IMR-90 (cell line): ENCODE results near the gene BGN. TPM values are rescaled to one million over a fixed set of nuclear protein-coding genes. Genes with fewer than 3 reads are reported as not detected.

Experiments
- ATAC-seq: fragments of 200-7000 bp; cut with Tn5 transposase; 2 replicates; pipeline ENCODE4 v1.9.1; 2020; ENCODE audit warnings: low read depth, mild to moderate bottlenecking, moderate library complexity
- BruUV-seq: library from RNA; stranded (reverse); fragments of 400-500 nt; replicated peaks from 2 replicates; lab custom pipeline; 2021; lab: Mats Ljungman, UMichigan
- CTCF ChIA-PET: fragments of 300-600 bp; formaldehyde crosslinking; extraction: SDS; loops from one replicate; lab custom pipeline; 2021; ENCODE audit warnings: antibody characterized with exemption; lab: Yijun Ruan, JAX
- POLR2A ChIA-PET: fragments of 300-600 bp; sonication (Branson Sonifier 250); formaldehyde crosslinking; loops from one replicate; lab custom pipeline; 2022; ENCODE audit warnings: antibody characterized with exemption; ENCODE audit not compliant: unreplicated experiment; lab: Charles Lee
- DNase-seq: peaks from one replicate; pipeline ENCODE4 v3.0.0; 2013
- H2AFZ ChIP-seq: replicated peaks from 2 replicates; pipeline ENCODE3; 2013; ENCODE audit warnings: low read length, mild to moderate bottlenecking; ENCODE audit not compliant: poor library complexity
- H2AK5ac ChIP-seq: 2 replicates; pipeline ENCODE4 v1.6.1; 2013; ENCODE audit warnings: low read depth, low read length, inconsistent platforms
- H2AK9ac ChIP-seq: replicated peaks from 2 replicates; pipeline ENCODE3; 2013; ENCODE audit warnings: mild to moderate bottlenecking, low read depth, low read length, moderate library complexity; ENCODE audit not compliant: poor library complexity
- H2BK120ac ChIP-seq: 2 replicates; pipeline ENCODE4 v1.6.1; 2013; ENCODE audit warnings: low read depth, low read length, inconsistent platforms
- H2BK15ac ChIP-seq: 3 replicates; pipeline ENCODE4 v1.6.1; 2013; ENCODE audit warnings: low read depth, low read length, inconsistent platforms
- H2BK20ac ChIP-seq: 2 replicates; pipeline ENCODE4 v1.6.1; 2013; ENCODE audit warnings: low read depth, mild to moderate bottlenecking, inconsistent platforms, low read length, moderate library complexity
- H2BK5ac ChIP-seq: 2 replicates; pipeline ENCODE4 v1.6.1; 2013; ENCODE audit warnings: mild to moderate bottlenecking, low read depth, low read length, inconsistent platforms; ENCODE audit not compliant: poor library complexity, severe bottlenecking
- H3K14ac ChIP-seq: replicated peaks from 2 replicates; pipeline ENCODE4 v1.6.1; 2013; ENCODE audit warnings: low read depth, low read length, inconsistent platforms
- H3K18ac ChIP-seq: 2 replicates; pipeline ENCODE4 v1.6.1; 2013; ENCODE audit warnings: low read depth, low read length, control low read depth
- H3K23ac ChIP-seq: 2 replicates; pipeline ENCODE4 v1.6.1; 2013; ENCODE audit warnings: low read depth, low read length, inconsistent platforms
- H3K27ac ChIP-seq: 2 replicates; pipeline ENCODE4 v1.5.1; 2013; ENCODE audit warnings: mild to moderate bottlenecking, control low read depth, low read length; ENCODE audit not compliant: insufficient read depth
- H3K27me3 ChIP-seq: 2 replicates; pipeline ENCODE4 v1.6.1; 2013; ENCODE audit warnings: low read length; ENCODE audit not compliant: control insufficient read depth, insufficient read depth
- H3K36me3 ChIP-seq: 2 replicates; pipeline ENCODE4 v1.6.1; 2013; ENCODE audit warnings: low read length, mixed read lengths; ENCODE audit not compliant: control insufficient read depth, insufficient read depth
- H3K4ac ChIP-seq: 2 replicates; pipeline ENCODE4 v1.6.1; 2013; ENCODE audit warnings: low read depth, low read length, inconsistent platforms
- H3K4me1 ChIP-seq: 2 replicates; pipeline ENCODE4 v1.6.1; 2013; ENCODE audit warnings: low read length, mixed read lengths; ENCODE audit not compliant: control insufficient read depth, insufficient read depth
- H3K4me2 ChIP-seq: 2 replicates; pipeline ENCODE4 v1.6.1; 2013; ENCODE audit warnings: low read depth, mild to moderate bottlenecking, control low read depth, low read length, moderate library complexity
- H3K4me3 ChIP-seq: 2 replicates; pipeline ENCODE4 v1.5.1; 2013; ENCODE audit warnings: low read depth, mild to moderate bottlenecking, control low read depth, low read length, moderate library complexity; ENCODE audit not compliant: insufficient read depth
- H3K56ac ChIP-seq: 2 replicates; pipeline ENCODE4 v1.6.1; 2013; ENCODE audit warnings: low read length, inconsistent platforms; ENCODE audit not compliant: insufficient read depth; ENCODE audit errors: extremely low read depth
- H3K79me1 ChIP-seq, 2 experiments: 2 replicates each; pipeline ENCODE4 v1.6.1; 2013; ENCODE audit warnings: low read length in 2 of 2, inconsistent platforms in 1 of 2, low read depth in 1 of 2
- H3K9ac ChIP-seq: 2 replicates; pipeline ENCODE4 v1.6.1; 2013; ENCODE audit warnings: low read depth, low read length, control low read depth
- H3K9me1 ChIP-seq: 2 replicates; pipeline ENCODE4 v1.6.1; 2013; ENCODE audit warnings: low read length, inconsistent platforms; ENCODE audit not compliant: insufficient read depth
- H3K9me3 ChIP-seq: 2 replicates; pipeline ENCODE4 v1.6.1; 2013; ENCODE audit warnings: low read length; ENCODE audit not compliant: control insufficient read depth, insufficient read depth
- H4K20me1 ChIP-seq: 2 replicates; pipeline ENCODE4 v1.6.1; 2013; ENCODE audit warnings: low read length, inconsistent platforms; ENCODE audit not compliant: insufficient read depth
- H4K5ac ChIP-seq: 2 replicates; pipeline ENCODE4 v1.6.1; 2013; ENCODE audit warnings: mild to moderate bottlenecking, low read depth, low read length, control low read depth
- H4K8ac ChIP-seq, 2 experiments: 2 replicates each; pipeline ENCODE4 v1.6.1; 2013; ENCODE audit warnings: low read depth in 2 of 2, low read length in 2 of 2, control low read depth in 1 of 2, inconsistent platforms in 1 of 2
- H4K91ac ChIP-seq: 2 replicates; pipeline ENCODE4 v1.6.1; 2013; ENCODE audit warnings: low read depth, low read length, inconsistent platforms; ENCODE audit not compliant: insufficient read depth
- BHLHE40 ChIP-seq: fragments of 150-350 bp; IDR thresholded peaks from 2 replicates; pipeline ENCODE4 v1.6.1; 2016; ENCODE audit warnings: mild to moderate bottlenecking, low read depth, low read length
- CEBPB ChIP-seq: IDR thresholded peaks from 2 replicates; pipeline ENCODE4 v1.6.1; 2012; ENCODE audit warnings: low read depth, low read length, improper control_type of control experiment
- CHD1 ChIP-seq: IDR thresholded peaks from 2 replicates; pipeline ENCODE4 v1.6.1; 2012; ENCODE audit warnings: low read depth, low read length, improper control_type of control experiment
- FOS ChIP-seq: fragments of 150-350 bp; IDR thresholded peaks from 2 replicates; pipeline ENCODE4 v1.6.1; 2016; ENCODE audit warnings: low read depth, low read length
- MAFK ChIP-seq: IDR thresholded peaks from 2 replicates; pipeline ENCODE4 v1.6.1; 2012; ENCODE audit warnings: low read depth, low read length, improper control_type of control experiment
- MAZ ChIP-seq: IDR thresholded peaks from 2 replicates; pipeline ENCODE4 v1.6.1; 2012; ENCODE audit warnings: low read depth, mild to moderate bottlenecking, low read length, improper control_type of control experiment, moderate library complexity, borderline replicate concordance
- MXI1 ChIP-seq: IDR thresholded peaks from 2 replicates; pipeline ENCODE4 v1.6.1; 2012; ENCODE audit warnings: low read depth, mild to moderate bottlenecking, low read length, moderate library complexity, borderline replicate concordance
- NFE2L2 ChIP-seq: fragments of 150-350 bp; IDR thresholded peaks from 2 replicates; pipeline ENCODE4 v1.6.1; 2016; ENCODE audit warnings: low read depth, mild to moderate bottlenecking, low read length
- POLR2A ChIP-seq: IDR thresholded peaks from 2 replicates; pipeline ENCODE4 v1.6.1; 2012; ENCODE audit warnings: mild to moderate bottlenecking, low read depth, low read length
- RAD21 ChIP-seq: IDR thresholded peaks from 2 replicates; pipeline ENCODE4 v1.6.1; 2012; ENCODE audit warnings: low read length, improper control_type of control experiment
- RCOR1 ChIP-seq: IDR thresholded peaks from 2 replicates; pipeline ENCODE4 v1.6.1; 2012; ENCODE audit warnings: mild to moderate bottlenecking, low read length, improper control_type of control experiment; ENCODE audit not compliant: insufficient replicate concordance
- RFX5 ChIP-seq: IDR thresholded peaks from 2 replicates; pipeline ENCODE4 v1.8.0; 2012; ENCODE audit warnings: low read depth, mild to moderate bottlenecking, low read length, moderate library complexity
- SMC3 ChIP-seq: fragments of 150-350 bp; IDR thresholded peaks from 2 replicates; pipeline ENCODE4 v1.6.1; 2016; ENCODE audit warnings: low read depth, mild to moderate bottlenecking, antibody characterized with exemption, low read length, moderate library complexity
- WGBS, 2 experiments: methylation state at CpG; one replicate each; pipeline versions ENCODE4 v1.1.5 to v1.1.7; 2013; ENCODE audit warnings: missing lambda C conversion rate in 2 of 2; ENCODE audit not compliant: insufficient read length in 1 of 2; ENCODE audit errors: extremely low coverage in 2 of 2; 5-methylcytosine and 5-hydroxymethylcytosine counted together
- dilution Hi-C: fragments of 300-500 bp; cut with HindIII; formaldehyde crosslinking; loops from one replicate; pipeline ENCODE4 v1.14.3; 2018; ENCODE audit warnings: low sequenced_read_pairs; ENCODE audit not compliant: unreplicated experiment
- in situ Hi-C: fragments of 300-500 bp; cut with MboI; formaldehyde crosslinking; loops from 3 replicates; pipeline ENCODE4 v1.14.3; 2019; ENCODE audit warnings: low sequenced_read_pairs, inconsistent platforms, mixed read lengths
- intact Hi-C: fragments of 100-400 bp; cut with micrococcal nuclease; formaldehyde crosslinking; loops from 2 replicates; pipeline ENCODE4 v1.10.0; 2022
- polyA plus RNA-seq, 3 experiments: library from polyadenylated mRNA; depleted of rRNA; stranded (reverse); fragments of >200 nt; gene quantifications; 2 replicates each; pipeline ENCODE4 v1.2.3, GENCODE V29; 2012; ENCODE audit warnings: low replicate concordance in 1 of 3
- total RNA-seq: library from RNA; depleted of rRNA; stranded (reverse); fragments of >200 nt; gene quantifications from 2 replicates; pipeline ENCODE4 v1.2.3, GENCODE V29; 2012
- TF ChIP-seq, protein P1 (sequence below): fragments of 150-350 bp; IDR thresholded peaks from 2 replicates; pipeline ENCODE4 v1.6.1; 2017; ENCODE audit warnings: mild to moderate bottlenecking, antibody characterized with exemption, low read length, low read depth
- TF ChIP-seq, protein P2 (sequence below): fragments of 150-350 bp; IDR thresholded peaks from 2 replicates; pipeline ENCODE4 v1.6.1; 2016; ENCODE audit warnings: low read depth, mild to moderate bottlenecking, low read length, moderate library complexity, borderline replicate concordance
- TF ChIP-seq, protein P3 (sequence below): conservative IDR thresholded peaks from 2 replicates; pipeline ENCODE4 v1.5.1; 2012; ENCODE audit warnings: mild to moderate bottlenecking, low read depth, low read length, improper control_type of control experiment

BGN gene
- total and polyA plus RNA-seq, 2 of the 4 experiments (the other 2 are of a cell fraction): 11.3 to 298 TPM

DNA sequence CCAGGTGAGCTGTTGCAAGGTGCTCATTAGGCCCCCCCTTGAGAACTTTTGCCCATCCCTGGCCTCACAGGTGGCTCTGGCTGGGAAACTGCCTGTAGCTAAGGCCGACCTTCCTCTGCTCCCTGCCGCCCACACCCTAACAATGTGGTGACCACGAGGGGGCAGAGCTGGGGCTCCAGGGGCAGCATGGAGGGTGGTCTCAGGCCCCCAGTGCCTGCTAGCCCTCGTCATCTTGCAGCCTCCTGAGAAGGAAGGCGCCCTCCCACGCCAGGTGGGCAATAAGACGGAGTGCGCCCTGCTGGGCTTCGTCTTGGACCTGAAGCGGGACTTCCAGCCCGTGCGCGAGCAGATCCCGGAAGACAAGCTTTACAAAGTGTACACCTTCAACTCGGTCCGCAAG is 55.0 kb downstream of the BGN start:
- DNase-seq: no peak
- no peak overlapping the region for H3K4me2 ChIP-seq
- H4K8ac ChIP-seq: no peak overlapping the region
- no peak for ATAC-seq
- in situ Hi-C loops: no loop called here
- no peak overlapping the region for H3K56ac ChIP-seq
- H4K5ac ChIP-seq: no peak overlapping the region
- CTCF ChIA-PET: interaction anchor here (0.7 kb wide), 1 partner anchor 102 kb away, joined by 5 read pairs; no protein-coding TSS in a partner anchor
- H2BK20ac ChIP-seq: no peak overlapping the region
- POLR2A ChIA-PET: no interaction called here
- H2AFZ ChIP-seq: no peak overlapping the region
- no TSS peak for BruUV-seq
- dilution Hi-C loops: no loop called here
- H2BK15ac ChIP-seq: no peak overlapping the region
- no peak overlapping the region for H3K4me3 ChIP-seq
- H3K14ac ChIP-seq: no peak overlapping the region
- no peak overlapping the region for H3K23ac ChIP-seq
- H2AK5ac ChIP-seq: no peak overlapping the region
- no peak overlapping the region for H4K91ac ChIP-seq
- H3K27ac ChIP-seq: no peak overlapping the region
- no peaks in the 10 kb centered on the region for H3K4me1 ChIP-seq
- no peaks in the 10 kb centered on the region for H3K79me1 ChIP-seq
- no peak overlapping the region for H3K4ac ChIP-seq
- H3K36me3 ChIP-seq: no peaks in the 10 kb centered on the region
- no peaks in the 10 kb centered on the region; the same call in 1 of the 2 replicates for H3K9me3 ChIP-seq
- TF ChIP-seq MAZ (no peak), MXI1 (no peak), CHD1 (no peak), SMC3 (no peak), MAFK (no peak), FOS (no peak), POLR2A (no peak), RCOR1 (no peak), CEBPB (no peak), RAD21 (no peak), RFX5 (no peak), NFE2L2 (no peak), BHLHE40 (no peak)
- TF ChIP-seq, protein P1, sequence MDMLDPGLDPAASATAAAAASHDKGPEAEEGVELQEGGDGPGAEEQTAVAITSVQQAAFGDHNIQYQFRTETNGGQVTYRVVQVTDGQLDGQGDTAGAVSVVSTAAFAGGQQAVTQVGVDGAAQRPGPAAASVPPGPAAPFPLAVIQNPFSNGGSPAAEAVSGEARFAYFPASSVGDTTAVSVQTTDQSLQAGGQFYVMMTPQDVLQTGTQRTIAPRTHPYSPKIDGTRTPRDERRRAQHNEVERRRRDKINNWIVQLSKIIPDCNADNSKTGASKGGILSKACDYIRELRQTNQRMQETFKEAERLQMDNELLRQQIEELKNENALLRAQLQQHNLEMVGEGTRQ: no peak
- TF ChIP-seq, protein P2, sequence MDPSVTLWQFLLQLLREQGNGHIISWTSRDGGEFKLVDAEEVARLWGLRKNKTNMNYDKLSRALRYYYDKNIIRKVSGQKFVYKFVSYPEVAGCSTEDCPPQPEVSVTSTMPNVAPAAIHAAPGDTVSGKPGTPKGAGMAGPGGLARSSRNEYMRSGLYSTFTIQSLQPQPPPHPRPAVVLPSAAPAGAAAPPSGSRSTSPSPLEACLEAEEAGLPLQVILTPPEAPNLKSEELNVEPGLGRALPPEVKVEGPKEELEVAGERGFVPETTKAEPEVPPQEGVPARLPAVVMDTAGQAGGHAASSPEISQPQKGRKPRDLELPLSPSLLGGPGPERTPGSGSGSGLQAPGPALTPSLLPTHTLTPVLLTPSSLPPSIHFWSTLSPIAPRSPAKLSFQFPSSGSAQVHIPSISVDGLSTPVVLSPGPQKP: no peak
- TF ChIP-seq, protein P3, sequence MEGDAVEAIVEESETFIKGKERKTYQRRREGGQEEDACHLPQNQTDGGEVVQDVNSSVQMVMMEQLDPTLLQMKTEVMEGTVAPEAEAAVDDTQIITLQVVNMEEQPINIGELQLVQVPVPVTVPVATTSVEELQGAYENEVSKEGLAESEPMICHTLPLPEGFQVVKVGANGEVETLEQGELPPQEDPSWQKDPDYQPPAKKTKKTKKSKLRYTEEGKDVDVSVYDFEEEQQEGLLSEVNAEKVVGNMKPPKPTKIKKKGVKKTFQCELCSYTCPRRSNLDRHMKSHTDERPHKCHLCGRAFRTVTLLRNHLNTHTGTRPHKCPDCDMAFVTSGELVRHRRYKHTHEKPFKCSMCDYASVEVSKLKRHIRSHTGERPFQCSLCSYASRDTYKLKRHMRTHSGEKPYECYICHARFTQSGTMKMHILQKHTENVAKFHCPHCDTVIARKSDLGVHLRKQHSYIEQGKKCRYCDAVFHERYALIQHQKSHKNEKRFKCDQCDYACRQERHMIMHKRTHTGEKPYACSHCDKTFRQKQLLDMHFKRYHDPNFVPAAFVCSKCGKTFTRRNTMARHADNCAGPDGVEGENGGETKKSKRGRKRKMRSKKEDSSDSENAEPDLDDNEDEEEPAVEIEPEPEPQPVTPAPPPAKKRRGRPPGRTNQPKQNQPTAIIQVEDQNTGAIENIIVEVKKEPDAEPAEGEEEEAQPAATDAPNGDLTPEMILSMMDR: no peak
- no peak overlapping the region for H3K9ac ChIP-seq
- 80% methylated on average over 13 of the region's 16 CpGs; no CpG with 5 or more reads in 1 of the 2 experiments for WGBS, 2 experiments
- intact Hi-C loops: no loop called here
- H4K20me1 ChIP-seq: no peaks in the 10 kb centered on the region
- H2BK5ac ChIP-seq: no peak overlapping the region
- no peak overlapping the region for H2AK9ac ChIP-seq
- H3K18ac ChIP-seq: no peak overlapping the region
- peaks cover 5% of the 10 kb centered on the region; the same call in 1 of the 2 replicates for H3K27me3 ChIP-seq
- H3K9me1 ChIP-seq: no peaks in the 10 kb centered on the region
- H2BK120ac ChIP-seq: no peak overlapping the region
